ENCODE measurements around the gene SEZ6L2.
A peak's percentile ranks its signal among the peaks of the same experiment; 100 is the strongest.

SEZ6L2 gene

GRCh38 chr16:29925105-29925756 is 25.9 kb upstream of the SEZ6L2 start:
- Histone ChIP-seq H3K4me1 (ENCODE audit: control insufficient read depth in 5 of 5, insufficient read depth in 5 of 5, low read length in 5 of 5) (peaks cover 11 to 22% (median 19%) of the 10 kb centered on the region in 5 donors), H3K9me3 (ENCODE audit: control insufficient read depth in 5 of 5, low read length in 5 of 5) (no peaks in the 10 kb centered on the region), H3K27ac (ENCODE audit: low read depth, low read length) (peak overlapping the region; percentile 37), H3K27me3 (ENCODE audit: control insufficient read depth in 5 of 5, insufficient read depth in 4 of 5, low read length in 5 of 5) (no peaks in the 10 kb centered on the region), H3K36me3 (ENCODE audit: control insufficient read depth in 5 of 5, insufficient read depth in 5 of 5, low read length in 5 of 5) (peaks cover 7 to 27% (median 17%) of the 10 kb centered on the region in 5 donors), H3K9ac (ENCODE audit: low read length in 5 of 5) (peak overlapping the region; percentile 73 to 94 (median 82)), H3K4me3 (ENCODE audit: low read depth in 1 of 5, low read length in 5 of 5) (peak overlapping the region; percentile 84 to 96 (median 90))

GRCh38 chr16:29922986-29923501 is 23.7 kb upstream of the SEZ6L2 start:
- Histone ChIP-seq H3K4me3 (ENCODE audit: low read depth in 1 of 5, low read length in 5 of 5) (no peak overlapping the region), H3K27me3 (ENCODE audit: control insufficient read depth in 5 of 5, insufficient read depth in 4 of 5, low read length in 5 of 5) (no peaks in the 10 kb centered on the region), H3K9me3 (ENCODE audit: control insufficient read depth in 5 of 5, low read length in 5 of 5) (no peaks in the 10 kb centered on the region), H3K4me1 (ENCODE audit: control insufficient read depth in 5 of 5, insufficient read depth in 5 of 5, low read length in 5 of 5) (peaks cover 11 to 22% (median 19%) of the 10 kb centered on the region in 5 donors), H3K27ac (ENCODE audit: low read depth, low read length) (no peak overlapping the region), H3K9ac (ENCODE audit: low read length in 5 of 5) (no peak overlapping the region), H3K36me3 (ENCODE audit: control insufficient read depth in 5 of 5, insufficient read depth in 5 of 5, low read length in 5 of 5) (peaks cover 13 to 39% (median 22%) of the 10 kb centered on the region in 5 donors)

GRCh38 chr16:29922326-29922725 is 23.0 kb upstream of the SEZ6L2 start:
- H3K36me3 ChIP-seq (ENCODE audit: control insufficient read depth in 5 of 5, insufficient read depth in 5 of 5, low read length in 5 of 5), result peaks cover 13 to 39% (median 22%) of the 10 kb centered on the region in 5 donors
- no peak overlapping the region for H3K27ac ChIP-seq (ENCODE audit: low read depth, low read length)
- H3K4me3 ChIP-seq (ENCODE audit: low read depth in 1 of 5, low read length in 5 of 5), result no peak overlapping the region
- H3K9ac ChIP-seq (ENCODE audit: low read length in 5 of 5), result no peak overlapping the region
- no peaks in the 10 kb centered on the region for H3K9me3 ChIP-seq (ENCODE audit: control insufficient read depth in 5 of 5, low read length in 5 of 5)
- no peaks in the 10 kb centered on the region for H3K27me3 ChIP-seq (ENCODE audit: control insufficient read depth in 5 of 5, insufficient read depth in 4 of 5, low read length in 5 of 5)
- H3K4me1 ChIP-seq (ENCODE audit: control insufficient read depth in 5 of 5, insufficient read depth in 5 of 5, low read length in 5 of 5), result peaks cover 11 to 22% (median 19%) of the 10 kb centered on the region in 5 donors

GRCh38 chr16:29921034-29921385 is 21.7 kb upstream of the SEZ6L2 start:
- H3K27ac ChIP-seq (ENCODE audit: low read depth, low read length), result no peak overlapping the region
- H3K36me3 ChIP-seq (ENCODE audit: control insufficient read depth in 5 of 5, insufficient read depth in 5 of 5, low read length in 5 of 5), result peaks cover 16 to 43% (median 27%) of the 10 kb centered on the region in 5 donors
- H3K27me3 ChIP-seq (ENCODE audit: control insufficient read depth in 5 of 5, insufficient read depth in 4 of 5, low read length in 5 of 5), result no peaks in the 10 kb centered on the region
- no peak overlapping the region for H3K4me3 ChIP-seq (ENCODE audit: low read depth in 1 of 5, low read length in 5 of 5)
- no peak overlapping the region for H3K9ac ChIP-seq (ENCODE audit: low read length in 5 of 5)
- peaks cover 6 to 11% (median 9%) of the 10 kb centered on the region in 5 donors for H3K4me1 ChIP-seq (ENCODE audit: control insufficient read depth in 5 of 5, insufficient read depth in 5 of 5, low read length in 5 of 5)
- H3K9me3 ChIP-seq (ENCODE audit: control insufficient read depth in 5 of 5, low read length in 5 of 5), result no peaks in the 10 kb centered on the region

GRCh38 chr16:29920288-29921033 is 21.1 kb upstream of the SEZ6L2 start:
- H3K9me3 ChIP-seq (ENCODE audit: control insufficient read depth in 5 of 5, low read length in 5 of 5), result no peaks in the 10 kb centered on the region
- no peak overlapping the region for H3K27ac ChIP-seq (ENCODE audit: low read depth, low read length)
- H3K4me1 ChIP-seq (ENCODE audit: control insufficient read depth in 5 of 5, insufficient read depth in 5 of 5, low read length in 5 of 5), result peaks cover 6 to 8% (median 8%) of the 10 kb centered on the region in 5 donors
- H3K27me3 ChIP-seq (ENCODE audit: control insufficient read depth in 5 of 5, insufficient read depth in 4 of 5, low read length in 5 of 5), result no peaks in the 10 kb centered on the region
- no peak overlapping the region for H3K4me3 ChIP-seq (ENCODE audit: low read depth in 1 of 5, low read length in 5 of 5)
- no peak overlapping the region for H3K9ac ChIP-seq (ENCODE audit: low read length in 5 of 5)
- peaks cover 22 to 43% (median 27%) of the 10 kb centered on the region in 5 donors for H3K36me3 ChIP-seq (ENCODE audit: control insufficient read depth in 5 of 5, insufficient read depth in 5 of 5, low read length in 5 of 5)

GRCh38 chr16:29916979-29917378 is 17.6 kb upstream of the SEZ6L2 start:
- Histone ChIP-seq H3K27ac (ENCODE audit: low read depth, low read length) (no peak overlapping the region), H3K36me3 (ENCODE audit: control insufficient read depth in 5 of 5, insufficient read depth in 5 of 5, low read length in 5 of 5) (peaks cover 22 to 50% (median 33%) of the 10 kb centered on the region in 5 donors), H3K4me1 (ENCODE audit: control insufficient read depth in 5 of 5, insufficient read depth in 5 of 5, low read length in 5 of 5) (no peaks in the 10 kb centered on the region), H3K27me3 (ENCODE audit: control insufficient read depth in 5 of 5, insufficient read depth in 4 of 5, low read length in 5 of 5) (no peaks in the 10 kb centered on the region), H3K9ac (ENCODE audit: low read length in 5 of 5) (no peak overlapping the region), H3K4me3 (ENCODE audit: low read depth in 1 of 5, low read length in 5 of 5) (no peak overlapping the region), H3K9me3 (ENCODE audit: control insufficient read depth in 5 of 5, low read length in 5 of 5) (no peaks in the 10 kb centered on the region)

GRCh38 chr16:29915590-29916247 is 16.4 kb upstream of the SEZ6L2 start:
- no peak overlapping the region for H3K4me3 ChIP-seq (ENCODE audit: low read depth in 1 of 5, low read length in 5 of 5)
- no peaks in the 10 kb centered on the region for H3K27me3 ChIP-seq (ENCODE audit: control insufficient read depth in 5 of 5, insufficient read depth in 4 of 5, low read length in 5 of 5)
- no peak overlapping the region for H3K9ac ChIP-seq (ENCODE audit: low read length in 5 of 5)
- no peak overlapping the region for H3K27ac ChIP-seq (ENCODE audit: low read depth, low read length)
- no peaks in the 10 kb centered on the region for H3K4me1 ChIP-seq (ENCODE audit: control insufficient read depth in 5 of 5, insufficient read depth in 5 of 5, low read length in 5 of 5)
- no peaks in the 10 kb centered on the region for H3K9me3 ChIP-seq (ENCODE audit: control insufficient read depth in 5 of 5, low read length in 5 of 5)
- H3K36me3 ChIP-seq (ENCODE audit: control insufficient read depth in 5 of 5, insufficient read depth in 5 of 5, low read length in 5 of 5), result peaks cover 19 to 38% (median 27%) of the 10 kb centered on the region in 5 donors

- no peaks in the 10 kb centered on the region for H3K27me3 ChIP-seq (ENCODE audit: control insufficient read depth in 5 of 5, insufficient read depth in 4 of 5, low read length in 5 of 5)
- no peaks in the 10 kb centered on the region for H3K4me1 ChIP-seq (ENCODE audit: control insufficient read depth in 5 of 5, insufficient read depth in 5 of 5, low read length in 5 of 5)
- H3K27ac ChIP-seq (ENCODE audit: low read depth, low read length), result no peak overlapping the region
- H3K4me3 ChIP-seq (ENCODE audit: low read depth in 1 of 5, low read length in 5 of 5), result no peak overlapping the region
- no peak overlapping the region for H3K9ac ChIP-seq (ENCODE audit: low read length in 5 of 5)
- no peaks in the 10 kb centered on the region for H3K9me3 ChIP-seq (ENCODE audit: control insufficient read depth in 5 of 5, low read length in 5 of 5)
- peaks cover 9 to 21% (median 19%) of the 10 kb centered on the region in 5 donors for H3K36me3 ChIP-seq (ENCODE audit: control insufficient read depth in 5 of 5, insufficient read depth in 5 of 5, low read length in 5 of 5)
Measured at GRCh38 chr16:29913514-29913913, 14.2 kb upstream of the SEZ6L2 start.

GRCh38 chr16:29912087-29912486 is 12.7 kb upstream of the SEZ6L2 start:
- H3K9me3 ChIP-seq (ENCODE audit: control insufficient read depth in 5 of 5, low read length in 5 of 5), result no peaks in the 10 kb centered on the region
- H3K36me3 ChIP-seq (ENCODE audit: control insufficient read depth in 5 of 5, insufficient read depth in 5 of 5, low read length in 5 of 5), result peaks cover 9 to 22% (median 19%) of the 10 kb centered on the region in 5 donors
- H3K27ac ChIP-seq (ENCODE audit: low read depth, low read length), result no peak overlapping the region
- H3K4me1 ChIP-seq (ENCODE audit: control insufficient read depth in 5 of 5, insufficient read depth in 5 of 5, low read length in 5 of 5), result no peaks in the 10 kb centered on the region
- H3K27me3 ChIP-seq (ENCODE audit: control insufficient read depth in 5 of 5, insufficient read depth in 4 of 5, low read length in 5 of 5), result no peaks in the 10 kb centered on the region
- no peak overlapping the region for H3K4me3 ChIP-seq (ENCODE audit: low read depth in 1 of 5, low read length in 5 of 5)
- H3K9ac ChIP-seq (ENCODE audit: low read length in 5 of 5), result no peak overlapping the region

GRCh38 chr16:29911676-29912010 is 12.3 kb upstream of the SEZ6L2 start:
- H3K9me3 ChIP-seq (ENCODE audit: control insufficient read depth in 5 of 5, low read length in 5 of 5), result no peaks in the 10 kb centered on the region
- H3K4me3 ChIP-seq (ENCODE audit: low read depth in 1 of 5, low read length in 5 of 5), result no peak overlapping the region
- H3K4me1 ChIP-seq (ENCODE audit: control insufficient read depth in 5 of 5, insufficient read depth in 5 of 5, low read length in 5 of 5), result no peaks in the 10 kb centered on the region
- no peak overlapping the region for H3K9ac ChIP-seq (ENCODE audit: low read length in 5 of 5)
- peaks cover 9 to 22% (median 17%) of the 10 kb centered on the region in 5 donors for H3K36me3 ChIP-seq (ENCODE audit: control insufficient read depth in 5 of 5, insufficient read depth in 5 of 5, low read length in 5 of 5)
- no peak overlapping the region for H3K27ac ChIP-seq (ENCODE audit: low read depth, low read length)
- H3K27me3 ChIP-seq (ENCODE audit: control insufficient read depth in 5 of 5, insufficient read depth in 4 of 5, low read length in 5 of 5), result no peaks in the 10 kb centered on the region

All from subcutaneous abdominal adipose tissue (tissue), 5 donors.